HG03469 (cell line): ENCODE data around the gene NCAM2.

Experiments used
- ATAC-seq: cut with Tn5 transposase; IDR thresholded peaks from one replicate; pipeline ENCODE4 v1.9.1; 2021; ENCODE audit warnings: mild to moderate bottlenecking, moderate library complexity, moderate number of reproducible peaks; ENCODE audit not compliant: unreplicated experiment

The NCAM2 gene

GRCh38 chr21:20997636-20998455 is at the start of gene NCAM2:
Gene NCAM2, plus strand, starts transcription at chr21:20998409.
- no peak for ATAC-seq

DNA sequence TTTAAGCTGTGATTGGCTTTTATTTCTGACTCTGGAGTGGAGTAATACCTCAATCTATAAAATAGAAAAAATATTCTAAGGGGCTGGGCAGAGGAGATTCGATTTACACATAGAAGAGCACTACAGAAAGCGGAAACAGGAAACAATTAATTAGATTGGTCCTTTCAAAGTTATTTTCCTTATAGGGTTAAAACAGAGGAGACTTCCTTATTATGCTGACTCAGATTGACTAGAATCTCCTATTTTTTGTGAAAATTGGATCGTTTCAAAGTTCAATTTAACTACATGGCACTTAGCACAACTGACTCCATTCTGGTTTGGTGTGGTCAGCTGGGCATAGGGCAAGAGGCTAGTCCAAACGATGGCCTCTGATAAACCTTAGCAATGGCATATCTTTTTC is 48.3 kb upstream of the NCAM2 start:
- ATAC-seq, result no peak

DNA sequence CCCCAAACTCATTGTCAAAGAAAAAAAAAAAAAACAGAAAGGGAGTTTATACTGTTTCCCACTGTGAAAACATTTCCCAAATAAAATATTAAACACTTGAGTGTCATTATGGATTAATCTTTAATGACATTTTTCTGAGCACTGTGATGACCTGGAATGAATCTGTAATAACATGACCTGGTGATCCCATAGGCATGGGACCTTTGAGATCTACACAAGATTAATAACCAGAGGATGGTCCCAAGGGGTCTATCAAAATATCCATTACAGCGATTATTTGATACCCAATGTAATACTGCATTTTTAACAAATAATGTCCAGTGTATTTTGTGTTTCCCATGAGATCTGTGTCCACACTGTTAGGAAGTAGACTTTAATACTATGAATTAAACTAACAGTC is 32.4 kb upstream of the NCAM2 start:
- ATAC-seq, result no peak

- ATAC-seq, result no peak
Observed at GRCh38 chr21:20968391-20968790, 29.8 kb upstream of the NCAM2 start.

GRCh38 chr21:20970691-20971090 is 27.5 kb upstream of the NCAM2 start:
- ATAC-seq, result no peak

- ATAC-seq, result no peak
Observed at GRCh38 chr21:20971296-20971921, 26.8 kb upstream of the NCAM2 start.

GRCh38 chr21:20994790-20995189 is 3.4 kb upstream of the NCAM2 start:
- ATAC-seq, result no peak

DNA sequence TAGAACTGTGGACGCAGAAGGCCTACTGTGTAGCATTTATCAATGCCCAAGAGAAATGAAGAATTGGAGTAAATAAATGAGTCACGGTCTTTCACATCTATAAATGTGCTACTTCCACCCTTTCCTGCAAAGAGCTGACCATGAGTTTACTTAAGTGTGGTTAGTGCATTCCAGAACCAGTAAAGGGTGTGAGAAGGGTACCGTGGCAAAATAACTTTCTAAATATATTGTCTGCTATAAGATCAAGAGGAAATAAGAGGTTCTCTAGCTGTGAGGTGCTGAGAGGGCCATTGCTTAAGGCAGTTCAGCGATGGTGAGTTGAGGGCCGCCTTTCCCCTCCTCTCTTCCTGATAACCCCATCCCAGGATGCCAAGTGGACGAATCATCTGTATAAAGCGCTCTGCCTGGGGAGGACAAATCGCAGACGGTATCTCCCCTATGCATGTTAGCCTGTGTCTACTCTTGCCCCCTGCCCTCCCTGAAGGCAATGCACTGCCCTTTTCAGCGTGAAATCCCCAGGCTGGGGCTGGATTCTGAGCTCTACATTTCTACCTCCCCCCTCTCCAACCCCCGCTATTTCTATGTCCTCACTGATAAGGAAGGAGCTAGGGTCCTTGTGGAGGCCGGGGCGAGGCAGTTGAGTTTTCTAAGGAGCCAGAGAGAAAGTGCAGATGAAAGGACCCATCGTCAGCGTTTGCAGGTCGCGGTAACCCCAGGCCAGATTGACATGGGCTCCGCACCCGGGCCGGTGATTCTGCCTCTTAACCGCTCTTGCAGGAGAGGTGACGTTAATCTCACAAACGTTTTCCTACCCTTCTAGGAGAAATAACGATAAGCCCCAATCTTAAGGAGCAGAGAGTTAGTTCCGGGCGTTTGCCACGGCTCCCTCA is 1.5 kb upstream of the NCAM2 start:
- ATAC-seq, result no peak

GRCh38 chr21:20997311-20997635 is 936 bp upstream of the NCAM2 start:
- ATAC-seq, result no peak

- ATAC-seq, result no peak
Observed at GRCh38 chr21:20998456-20998789, 214 bp downstream of the NCAM2 start.

DNA sequence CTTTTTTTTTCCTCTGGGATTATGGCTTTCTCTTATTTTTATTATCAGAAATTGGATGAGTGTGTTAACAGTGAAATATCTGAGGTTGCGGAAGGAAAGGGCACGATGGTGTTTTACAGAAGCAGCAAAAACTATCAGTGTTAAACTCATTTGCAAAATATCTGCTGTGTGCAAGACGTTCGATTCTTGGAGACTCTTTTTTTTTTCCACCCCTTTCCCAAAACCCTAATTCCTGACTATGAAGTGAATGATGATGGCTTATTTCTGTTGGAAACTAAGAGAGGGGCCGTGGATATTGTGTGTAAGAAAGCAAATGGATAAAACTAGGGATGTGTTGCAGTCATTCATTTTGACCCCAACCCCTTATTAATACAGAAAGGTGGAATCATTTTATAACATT is 677 bp downstream of the NCAM2 start:
- ATAC-seq, result no peak

GRCh38 chr21:20999659-21000058 is 1.4 kb downstream of the NCAM2 start:
- no peak for ATAC-seq

GRCh38 chr21:21000591-21001175 is 2.5 kb downstream of the NCAM2 start:
- no peak for ATAC-seq

DNA sequence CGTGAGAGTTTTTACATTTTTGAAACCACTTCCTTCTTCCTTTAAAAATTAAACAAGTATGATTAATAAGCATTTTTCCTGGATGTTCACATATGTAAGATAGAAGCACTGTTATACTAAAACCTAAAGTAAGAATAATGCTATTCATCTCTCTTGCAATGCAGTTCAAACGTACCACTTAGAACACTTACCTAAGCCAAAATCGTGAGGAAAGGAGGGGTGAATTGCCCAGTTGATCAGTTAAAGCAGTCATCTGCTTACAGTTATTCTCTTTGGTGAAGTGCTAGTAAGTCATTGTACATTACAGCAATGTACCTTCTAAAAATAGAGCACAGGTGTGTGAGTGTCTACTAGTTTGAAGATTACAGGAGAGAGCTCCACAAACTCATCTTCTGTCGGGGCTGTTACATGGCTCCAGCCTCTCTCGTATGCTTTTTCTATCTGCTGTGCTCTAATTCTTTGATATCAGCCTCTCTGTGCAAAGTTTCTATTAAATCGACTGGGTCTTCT is 3.4 kb downstream of the NCAM2 start:
- no peak for ATAC-seq

GRCh38 chr21:21002153-21002552 is 3.9 kb downstream of the NCAM2 start:
- no peak for ATAC-seq

GRCh38 chr21:21003701-21004100 is 5.5 kb downstream of the NCAM2 start:
- ATAC-seq, result no peak

GRCh38 chr21:21007606-21008005 is 9.4 kb downstream of the NCAM2 start:
- no peak for ATAC-seq

- ATAC-seq, result no peak
Observed at GRCh38 chr21:21010228-21010627, 12.0 kb downstream of the NCAM2 start.

DNA sequence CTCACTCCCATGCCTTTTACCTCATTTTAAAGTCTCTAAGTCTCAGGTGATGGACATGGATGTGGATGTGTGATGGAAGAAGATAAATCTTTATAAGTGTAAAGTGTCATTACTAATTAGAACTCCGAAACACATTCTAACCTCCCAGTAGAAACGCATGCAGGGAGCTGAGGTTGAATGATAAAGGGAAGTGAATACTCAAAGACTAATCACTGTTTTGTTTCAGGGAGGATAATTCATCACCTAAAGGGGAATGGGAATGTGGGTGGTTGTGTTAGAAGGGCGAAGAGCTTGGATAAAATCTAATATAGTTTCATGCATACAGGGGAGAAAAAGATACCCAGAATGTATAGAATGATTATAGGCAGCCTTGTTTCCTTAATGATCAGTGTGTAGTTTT is 12.5 kb downstream of the NCAM2 start:
- no peak for ATAC-seq

GRCh38 chr21:21018821-21019220 is 20.6 kb downstream of the NCAM2 start:
- ATAC-seq, result no peak

DNA sequence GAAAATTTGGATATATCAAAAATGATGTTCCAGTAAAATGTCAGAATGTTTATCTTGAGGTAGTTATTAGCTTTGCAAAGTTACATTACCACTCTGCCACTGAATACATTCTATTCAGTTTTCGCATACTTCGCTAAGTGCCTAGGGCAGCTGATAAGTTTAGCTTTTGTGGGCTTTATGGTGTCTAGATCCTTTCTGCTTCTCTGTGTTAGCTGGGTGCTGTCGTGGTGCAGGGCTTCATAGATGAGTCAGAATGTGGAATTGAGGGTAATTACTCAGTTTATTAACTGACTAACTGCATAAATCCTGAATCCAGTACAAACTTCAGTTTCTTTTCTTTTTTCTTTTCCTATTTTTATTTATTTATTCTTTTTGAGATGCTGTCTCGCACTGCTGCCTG is 21.5 kb downstream of the NCAM2 start:
- no peak for ATAC-seq
